ENCODE data around the gene NUP210L.

- no peak for TF ChIP-seq CTCF (conservative IDR thresholded peaks at IDR 0.05; ENCODE audit: low read length)
- TF ChIP-seq EZH2phosphoT487 (IDR thresholded peaks at IDR 0.05; ENCODE audit: borderline replicate concordance, low read depth, low read length): no peak
These were observed 11.3 kb upstream of the NUP210L start for GRCh38 chr1:154166207-154166606.
